SK-N-SH (cell line): ENCODE measurements around the gene SMARCA2. TPM values are rescaled to one million over a fixed set of nuclear protein-coding genes. Genes with fewer than 3 reads are reported as not detected.

ENCODE experiments used
- CTCF ChIA-PET: fragments of 300-600, 350-600 bp; formaldehyde crosslinking; extraction: SDS; loops from one replicate; lab custom pipeline; 2021; lab: Yijun Ruan, JAX
- POLR2A ChIA-PET: fragments of 350-600 bp; sonication (Branson Sonifier 250); formaldehyde crosslinking; extraction: SDS; loops from one replicate; lab custom pipeline; 2020; ENCODE audit warnings: antibody characterized with exemption, inconsistent platforms; lab: Yijun Ruan, JAX
- DNase-seq: peaks from one replicate; pipeline ENCODE4 v3.0.0; 2012
- H2AFZ ChIP-seq: fragments of 200-600 bp; sonication (generic); 2 replicates; pipeline ENCODE4 v1.8.1; 2016; ENCODE audit warnings: antibody characterized with exemption, mild to moderate bottlenecking, low read depth
- H3F3A ChIP-seq: fragments of 200-600 bp; sonication (generic); replicated peaks from 2 replicates; pipeline ENCODE3; 2016; ENCODE audit warnings: antibody characterized with exemption, mild to moderate bottlenecking; ENCODE audit not compliant: insufficient read depth
- H3K27ac ChIP-seq, 2 experiments: fragments of 200-500 bp in 1 of 2; fragments of 200-600 bp in 1 of 2; sonication (Bioruptor generic) in 1 of 2; sonication (generic), shearing (Covaris generic) in 1 of 2; 2 replicates each; pipeline versions ENCODE4 v1.5.1 to v1.6.1; 2014 to 2016; ENCODE audit warnings: low read depth in 2 of 2, inconsistent platforms in 1 of 2, low read length in 1 of 2, mild to moderate bottlenecking in 1 of 2, mixed read lengths in 1 of 2
- H3K27me3 ChIP-seq: fragments of 200-600 bp; sonication (generic), shearing (Covaris generic); 2 replicates; pipeline ENCODE4 v1.6.1; 2016; ENCODE audit warnings: mixed run types; ENCODE audit not compliant: insufficient read depth
- H3K36me3 ChIP-seq, 2 experiments: fragments of 200-500 bp in 1 of 2; fragments of 200-600 bp in 1 of 2; sonication (Bioruptor generic) in 1 of 2; sonication (generic) in 1 of 2; replicated peaks in 1 of 2; 2 replicates each; pipeline versions ENCODE3 to v1.5.1; 2014 to 2016; ENCODE audit warnings: low read length in 1 of 2, mild to moderate bottlenecking in 1 of 2; ENCODE audit not compliant: insufficient read depth in 2 of 2, control insufficient read depth in 1 of 2
- H3K4me1 ChIP-seq, 2 experiments: fragments of 200-500 bp in 1 of 2; fragments of 200-600 bp in 1 of 2; sonication (Bioruptor generic) in 1 of 2; sonication (generic), shearing (Covaris generic) in 1 of 2; 2 replicates each; pipeline versions ENCODE4 v1.5.1 to v1.6.1; 2014 to 2016; ENCODE audit warnings: low read depth in 1 of 2, low read length in 1 of 2, mixed run types in 1 of 2; ENCODE audit not compliant: insufficient read depth in 2 of 2, control insufficient read depth in 1 of 2
- H3K4me2 ChIP-seq: fragments of 200-600 bp; sonication (generic), shearing (Covaris generic); 2 replicates; pipeline ENCODE4 v1.6.1; 2017; ENCODE audit warnings: mixed run types
- H3K4me3 ChIP-seq, 2 experiments: fragments of 200-500 bp in 1 of 2; fragments of 200-600 bp in 1 of 2; sonication (Bioruptor generic) in 1 of 2; sonication (generic), shearing (Covaris generic) in 1 of 2; 2 replicates each; pipeline versions ENCODE4 v1.5.1 to v1.8.1; 2014 to 2016; ENCODE audit warnings: low read depth in 2 of 2, inconsistent platforms in 1 of 2, low read length in 1 of 2, mild to moderate bottlenecking in 1 of 2, mixed read lengths in 1 of 2, moderate library complexity in 1 of 2
- H3K79me2 ChIP-seq: fragments of 200-600 bp; sonication (generic); 2 replicates; pipeline ENCODE4 v1.8.1; 2017; ENCODE audit warnings: mild to moderate bottlenecking; ENCODE audit not compliant: insufficient read depth
- H3K9ac ChIP-seq: fragments of 200-600 bp; sonication (generic); 2 replicates; pipeline ENCODE4 v1.6.1; 2017; ENCODE audit warnings: mixed run types
- H3K9me2 ChIP-seq: fragments of 200-600 bp; sonication (generic); 2 replicates; pipeline ENCODE4 v1.6.1; 2017; ENCODE audit warnings: mixed run types
- H3K9me3 ChIP-seq: fragments of 200-600 bp; sonication (generic); 2 replicates; pipeline ENCODE4 v1.6.1; 2017; ENCODE audit warnings: mixed run types, mild to moderate bottlenecking, moderate library complexity
- H4K20me1 ChIP-seq: fragments of 200-600 bp; sonication (generic); 2 replicates; pipeline ENCODE4 v1.6.1; 2017; ENCODE audit warnings: mild to moderate bottlenecking, mixed run types; ENCODE audit not compliant: insufficient read depth
- EP300 ChIP-seq, 2 experiments: IDR thresholded peaks; 2 replicates each; pipeline versions ENCODE4 v1.4.0 to v1.6.1; 2012; ENCODE audit warnings: borderline replicate concordance in 1 of 2, low read depth in 1 of 2, low read length in 1 of 2
- EZH2phosphoT487 ChIP-seq: fragments of 200-600 bp; sonication (generic); IDR thresholded peaks from 2 replicates; pipeline ENCODE4 v1.6.1; 2017; ENCODE audit warnings: low read depth, mixed run types, mild to moderate bottlenecking, antibody characterized with exemption, moderate library complexity, borderline replicate concordance
- FOSL2 ChIP-seq: IDR thresholded peaks from 2 replicates; pipeline ENCODE4 v1.4.0; 2012; ENCODE audit warnings: low read depth, mild to moderate bottlenecking, moderate library complexity, borderline replicate concordance
- FOXM1 ChIP-seq: IDR thresholded peaks from 2 replicates; pipeline ENCODE4 v1.4.0; 2012; ENCODE audit warnings: low read depth, mild to moderate bottlenecking
- GABPA ChIP-seq: IDR thresholded peaks from 2 replicates; pipeline ENCODE4 v1.4.0; 2012; ENCODE audit warnings: low read depth, mild to moderate bottlenecking
- GATA2 ChIP-seq: sonication (generic); formaldehyde crosslinking; IDR thresholded peaks from 2 replicates; pipeline ENCODE4 v1.5.0; 2020; ENCODE audit warnings: mild to moderate bottlenecking, missing genetic modification reagents
- MXI1 ChIP-seq: IDR thresholded peaks from 2 replicates; pipeline ENCODE4 v1.6.1; 2012; ENCODE audit warnings: mild to moderate bottlenecking, low read depth, low read length, improper control_type of control experiment
- NRF1 ChIP-seq: IDR thresholded peaks from 2 replicates; pipeline ENCODE4 v1.6.1; 2012; ENCODE audit warnings: low read depth, mild to moderate bottlenecking, low read length
- RAD21 ChIP-seq: IDR thresholded peaks from 2 replicates; pipeline ENCODE4 v1.6.1; 2012; ENCODE audit warnings: mild to moderate bottlenecking, low read length
- RCOR1 ChIP-seq: fragments of 150-350 bp; IDR thresholded peaks from 2 replicates; pipeline ENCODE4 v1.6.1; 2017; ENCODE audit warnings: antibody characterized with exemption, low read length
- RFX5 ChIP-seq: IDR thresholded peaks from 2 replicates; pipeline ENCODE4 v1.6.1; 2012; ENCODE audit warnings: mild to moderate bottlenecking, improper control_type of control experiment, low read length
- RXRA ChIP-seq: IDR thresholded peaks from 2 replicates; pipeline ENCODE4 v1.4.0; 2012; ENCODE audit warnings: low read depth, mild to moderate bottlenecking, borderline replicate concordance
- SIN3A ChIP-seq: IDR thresholded peaks from 2 replicates; pipeline ENCODE4 v1.6.1; 2012; ENCODE audit warnings: low read depth, mild to moderate bottlenecking, low read length, moderate library complexity, borderline replicate concordance
- SMC3 ChIP-seq: IDR thresholded peaks from 2 replicates; pipeline ENCODE4 v1.6.1; 2012; ENCODE audit warnings: low read depth, low read length, improper control_type of control experiment
- TAF1 ChIP-seq: IDR thresholded peaks from 2 replicates; pipeline ENCODE4 v1.6.1; 2012; ENCODE audit warnings: low read depth, mild to moderate bottlenecking, low read length, moderate library complexity, borderline replicate concordance
- TCF12 ChIP-seq: IDR thresholded peaks from 2 replicates; pipeline ENCODE4 v1.4.0; 2012
- TEAD4 ChIP-seq: IDR thresholded peaks from 2 replicates; pipeline ENCODE4 v1.4.0; 2012; ENCODE audit warnings: mild to moderate bottlenecking, borderline replicate concordance; ENCODE audit not compliant: insufficient read depth
- ZBTB33 ChIP-seq: IDR thresholded peaks from 2 replicates; pipeline ENCODE4 v1.4.0; 2012; ENCODE audit warnings: low read depth, borderline replicate concordance
- WGBS: methylation state at CpG from one replicate; pipeline ENCODE4 v1.1.6; 2017; ENCODE audit warnings: low lambda C conversion rate; 5-methylcytosine and 5-hydroxymethylcytosine counted together
- polyA plus RNA-seq, 3 experiments: library from polyadenylated mRNA; depleted of rRNA; stranded (reverse); fragments of >200 nt; gene quantifications; 2 replicates each; pipeline ENCODE4 v1.2.3, GENCODE V29; 2012
- TF ChIP-seq, protein P1 (sequence below): IDR thresholded peaks from 2 replicates; pipeline ENCODE4 v1.4.0; 2012; ENCODE audit warnings: low read depth, borderline replicate concordance
- TF ChIP-seq, protein P2 (sequence below): fragments of 200-600 bp; sonication (generic); IDR thresholded peaks from 2 replicates; pipeline ENCODE4 v1.6.1; 2017; ENCODE audit warnings: antibody characterized with exemption, mild to moderate bottlenecking, moderate library complexity

Gene SMARCA2
- polyA plus RNA-seq, 1 of the 3 experiments (the other 2 are of a cell fraction), result 17.4 TPM

- TF ChIP-seq RCOR1 (no peak), RFX5 (no peak), GABPA (0 out of 2 replicates have a peak, but pooled peaks have one; percentile 25), RXRA (no peak), GATA2 (CRISPR knock-in tag) (no peak), TCF12 (0 out of 2 replicates have a peak, but pooled peaks have one; percentile 12), FOSL2 (no peak), NRF1 (no peak), TAF1 (no peak), SIN3A (no peak)
- TF ChIP-seq, protein P1, sequence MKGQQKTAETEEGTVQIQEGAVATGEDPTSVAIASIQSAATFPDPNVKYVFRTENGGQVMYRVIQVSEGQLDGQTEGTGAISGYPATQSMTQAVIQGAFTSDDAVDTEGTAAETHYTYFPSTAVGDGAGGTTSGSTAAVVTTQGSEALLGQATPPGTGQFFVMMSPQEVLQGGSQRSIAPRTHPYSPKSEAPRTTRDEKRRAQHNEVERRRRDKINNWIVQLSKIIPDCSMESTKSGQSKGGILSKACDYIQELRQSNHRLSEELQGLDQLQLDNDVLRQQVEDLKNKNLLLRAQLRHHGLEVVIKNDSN, result no peak
Observed at GRCh38 chr9:2158111-2158610, 143.0 kb downstream of the SMARCA2 start (continued).

GRCh38 chr9:2158766-2159430 lies 143.8 kb downstream of the SMARCA2 start:
- Histone ChIP-seq H3K79me2 (peaks cover 10% of the 10 kb centered on the region), H3K4me3 (peak overlapping the region; percentile 55 to 68)
- TF ChIP-seq MXI1 (no peak), RCOR1 (no peak), FOSL2 (no peak), SMC3 (no peak), RXRA (no peak), EP300 (IDR thresholded peaks at IDR 0.05; ENCODE audit: borderline replicate concordance in 1 of 2, low read depth in 1 of 2, low read length in 1 of 2) (no peak), ZBTB33 (no peak), TAF1 (no peak), SIN3A (no peak), TEAD4 (no peak), EZH2phosphoT487 (no peak), NRF1 (no peak), RAD21 (no peak), FOXM1 (no peak)
- TF ChIP-seq, protein P2, sequence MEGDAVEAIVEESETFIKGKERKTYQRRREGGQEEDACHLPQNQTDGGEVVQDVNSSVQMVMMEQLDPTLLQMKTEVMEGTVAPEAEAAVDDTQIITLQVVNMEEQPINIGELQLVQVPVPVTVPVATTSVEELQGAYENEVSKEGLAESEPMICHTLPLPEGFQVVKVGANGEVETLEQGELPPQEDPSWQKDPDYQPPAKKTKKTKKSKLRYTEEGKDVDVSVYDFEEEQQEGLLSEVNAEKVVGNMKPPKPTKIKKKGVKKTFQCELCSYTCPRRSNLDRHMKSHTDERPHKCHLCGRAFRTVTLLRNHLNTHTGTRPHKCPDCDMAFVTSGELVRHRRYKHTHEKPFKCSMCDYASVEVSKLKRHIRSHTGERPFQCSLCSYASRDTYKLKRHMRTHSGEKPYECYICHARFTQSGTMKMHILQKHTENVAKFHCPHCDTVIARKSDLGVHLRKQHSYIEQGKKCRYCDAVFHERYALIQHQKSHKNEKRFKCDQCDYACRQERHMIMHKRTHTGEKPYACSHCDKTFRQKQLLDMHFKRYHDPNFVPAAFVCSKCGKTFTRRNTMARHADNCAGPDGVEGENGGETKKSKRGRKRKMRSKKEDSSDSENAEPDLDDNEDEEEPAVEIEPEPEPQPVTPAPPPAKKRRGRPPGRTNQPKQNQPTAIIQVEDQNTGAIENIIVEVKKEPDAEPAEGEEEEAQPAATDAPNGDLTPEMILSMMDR, result no peak

More at GRCh38 chr9:2158766-2159430, 143.8 kb downstream of the SMARCA2 start:
- Histone ChIP-seq H3K36me3 (peaks cover 0 to 5% of the 10 kb centered on the region in 2 experiments), H3K9me2 (no peaks in the 10 kb centered on the region), H3K27ac (peak overlapping the region; percentile 50 to 79), H2AFZ (peak overlapping the region; percentile 80), H3K4me1 (peaks cover 13% of the 10 kb centered on the region in 2 experiments; a peak in 3 of 4 replicates), H4K20me1 (no peaks in the 10 kb centered on the region), H3K4me2 (peak overlapping the region; percentile 75), H3F3A (no peaks in the 10 kb centered on the region), H3K9ac (peak overlapping the region; percentile 70), H3K27me3 (no peaks in the 10 kb centered on the region), H3K9me3 (no peaks in the 10 kb centered on the region)
- 23% methylated on average over 4 of the region's 4 CpGs for WGBS
- POLR2A ChIA-PET, result interaction anchor here (1.7 kb wide), 1 partner anchor 50 kb away, joined by 6 read pairs; no protein-coding TSS in a partner anchor
- CTCF ChIA-PET, result interaction anchor here (0.8 to 1.8 kb wide), 4 partner anchors 15 to 569 kb away, joined by 3 to 5 read pairs (median 4); no protein-coding TSS in a partner anchor
- no peak for DNase-seq
